CD14-positive monocyte (primary cell): Measurements from ENCODE around the gene METTL22. TPM values are rescaled to one million over a fixed set of nuclear protein-coding genes. Genes with fewer than 3 reads are reported as not detected.

Experiments
- DNase-seq, 3 donors: peaks; one replicate each; pipeline ENCODE4 v3.0.0-alpha.2; 2011 to 2022
- H2AFZ ChIP-seq: 2 replicates; pipeline ENCODE4 v1.6.0; 2012; ENCODE audit warnings: mild to moderate bottlenecking, low read depth, low read length, inconsistent platforms; ENCODE audit not compliant: insufficient read depth, poor library complexity, severe bottlenecking
- H3K27ac ChIP-seq, 2 donors: 1 replicate in 1 of 2; 2 replicates in 1 of 2; pipeline ENCODE4 v1.5.1; 2012 to 2013; ENCODE audit warnings: low read length in 2 of 2, control low read depth in 1 of 2, inconsistent platforms in 1 of 2, low read depth in 1 of 2, mild to moderate bottlenecking in 1 of 2
- H3K27me3 ChIP-seq, 2 donors: one replicate each; pipeline versions ENCODE4 v1.6.0 to v1.6.1; 2011 to 2013; ENCODE audit warnings: low read length in 2 of 2; ENCODE audit not compliant: control insufficient read depth in 2 of 2, insufficient read depth in 2 of 2
- H3K36me3 ChIP-seq, 2 donors: replicated peaks in 1 of 2; 1 replicate in 1 of 2; 2 replicates in 1 of 2; pipeline versions ENCODE4 v1.5.1 to v1.6.1; 2012 to 2013; ENCODE audit warnings: low read length in 2 of 2, control low read depth in 1 of 2, inconsistent platforms in 1 of 2, mild to moderate bottlenecking in 1 of 2; ENCODE audit not compliant: insufficient read depth in 2 of 2, control insufficient read depth in 1 of 2
- H3K4me1 ChIP-seq, 2 donors: 1 replicate in 1 of 2; 2 replicates in 1 of 2; pipeline versions ENCODE4 v1.5.1 to v1.6.1; 2012 to 2013; ENCODE audit warnings: low read length in 2 of 2, control low read depth in 1 of 2, inconsistent platforms in 1 of 2, mild to moderate bottlenecking in 1 of 2, moderate library complexity in 1 of 2; ENCODE audit not compliant: insufficient read depth in 2 of 2, control insufficient read depth in 1 of 2
- H3K4me2 ChIP-seq: replicated peaks from 2 replicates; pipeline ENCODE3; 2012; ENCODE audit warnings: low read length, moderate library complexity, mild to moderate bottlenecking; ENCODE audit not compliant: poor library complexity, severe bottlenecking; ENCODE audit errors: extremely low read depth
- H3K4me3 ChIP-seq, 3 experiments: fragments of 200-600 bp in 1 of 3; sonication (generic) in 1 of 3; replicated peaks in 1 of 3; 1 replicate in 2 of 3; 2 replicates in 1 of 3; pipeline ENCODE4 v1.5.1; 2011 to 2013; ENCODE audit warnings: low read length in 3 of 3, mild to moderate bottlenecking in 3 of 3, control low read depth in 2 of 3, low read depth in 2 of 3, inconsistent platforms in 1 of 3, moderate library complexity in 1 of 3
- H3K79me2 ChIP-seq: 2 replicates; pipeline ENCODE4 v1.6.0; 2012; ENCODE audit warnings: mild to moderate bottlenecking, control low read depth, inconsistent platforms, low read length, moderate library complexity; ENCODE audit not compliant: insufficient read depth
- H3K9ac ChIP-seq: 2 replicates; pipeline ENCODE4 v1.6.0; 2017; ENCODE audit warnings: low read length, mild to moderate bottlenecking; ENCODE audit not compliant: insufficient read depth, poor library complexity, severe bottlenecking
- H3K9me3 ChIP-seq, 2 donors: replicated peaks in 1 of 2; 1 replicate in 1 of 2; 2 replicates in 1 of 2; pipeline versions ENCODE4 v1.5.1 to v1.6.1; 2012 to 2013; ENCODE audit warnings: low read length in 2 of 2, control low read depth in 1 of 2; ENCODE audit not compliant: control insufficient read depth in 1 of 2, insufficient read depth in 1 of 2
- H4K20me1 ChIP-seq: 2 replicates; pipeline ENCODE4 v1.6.0; 2012; ENCODE audit warnings: mild to moderate bottlenecking, low read length, control low read depth, moderate library complexity; ENCODE audit not compliant: insufficient read depth
- H3K27ac Mint-ChIP-seq, 7 donors: one replicate each; pipeline ENCODE4 v1.8.0; 2020; ENCODE audit warnings: mild to moderate bottlenecking in 7 of 7, mixed read lengths in 7 of 7, moderate library complexity in 6 of 7, inconsistent platforms in 2 of 7
- H3K27me3 Mint-ChIP-seq, 3 donors: one replicate each; pipeline ENCODE4 v1.8.0; 2021 to 2022; ENCODE audit warnings: low read depth in 3 of 3, mild to moderate bottlenecking in 3 of 3, mixed read lengths in 3 of 3, moderate library complexity in 3 of 3, inconsistent platforms in 1 of 3
- H3K36me3 Mint-ChIP-seq, 2 donors: one replicate each; pipeline ENCODE4 v1.8.0; 2020; ENCODE audit warnings: mixed read lengths in 2 of 2, inconsistent platforms in 1 of 2, mild to moderate bottlenecking in 1 of 2
- H3K4me1 Mint-ChIP-seq: one replicate; pipeline ENCODE4 v1.8.0; 2020; ENCODE audit warnings: mild to moderate bottlenecking, mixed read lengths
- H3K4me3 Mint-ChIP-seq, 2 donors: one replicate each; pipeline ENCODE4 v1.8.0; 2020; ENCODE audit warnings: mild to moderate bottlenecking in 2 of 2, mixed read lengths in 2 of 2, moderate library complexity in 1 of 2
- H3K9me3 Mint-ChIP-seq, 7 donors: one replicate each; pipeline ENCODE4 v1.8.0; 2020 to 2022; ENCODE audit warnings: mixed read lengths in 7 of 7, mild to moderate bottlenecking in 6 of 7, moderate library complexity in 6 of 7, inconsistent platforms in 2 of 7
- WGBS: methylation state at CpG from one replicate; pipeline ENCODE4 v1.1.5; 2013; ENCODE audit warnings: missing lambda C conversion rate; ENCODE audit not compliant: insufficient coverage; 5-methylcytosine and 5-hydroxymethylcytosine counted together
- intact Hi-C, 2 donors: fragments of 100-400 bp; cut with micrococcal nuclease; formaldehyde crosslinking; loops; one replicate each; pipeline versions ENCODE4 v1.15.0 to v1.15.1; 2023
- polyA plus RNA-seq, 3 donors: library from polyadenylated mRNA; depleted of rRNA in 1 of 3; unstranded in 2 of 3; stranded (reverse) in 1 of 3; fragments of 300-500 nt in 2 of 3; fragments of >200 nt in 1 of 3; fragmentation: Illumina TruSeq in 2 of 3; gene quantifications; 1 replicate in 2 of 3; 2 replicates in 1 of 3; pipeline ENCODE4 v1.2.3, GENCODE V29; 2012 to 2021
- TF ChIP-seq, protein P1 (sequence below): fragments of 200-600 bp; IDR thresholded peaks from one replicate; pipeline ENCODE4 v1.8.0; 2022; ENCODE audit warnings: antibody characterized with exemption, mild to moderate bottlenecking

METTL22 gene
- polyA plus RNA-seq, 3 donors, result 36.0 to 44.0 (median 38.9) TPM

DNA sequence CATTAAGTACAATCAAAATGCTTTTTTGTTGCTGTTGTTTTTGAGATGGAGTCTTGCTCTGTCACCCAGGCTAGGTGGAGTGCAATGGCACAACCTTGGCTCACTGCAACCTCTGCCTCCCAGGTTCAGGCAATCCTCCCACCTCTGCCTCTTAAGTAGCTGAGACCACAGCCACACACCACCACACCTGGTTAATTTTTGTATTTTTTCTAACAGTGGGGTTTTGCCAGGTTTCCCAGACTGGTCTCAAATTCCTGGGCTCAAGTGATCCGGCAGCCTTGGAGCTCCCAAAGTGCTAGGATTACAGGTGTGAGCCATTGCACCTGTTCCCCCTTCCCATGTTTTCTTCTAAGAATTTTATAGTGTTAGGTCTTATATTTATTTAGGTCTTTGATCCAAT is 48.0 kb downstream of the METTL22 start:
- Histone ChIP-seq H3K9me3 (no peaks in the 10 kb centered on the region), H3K27ac (no peak overlapping the region), H2AFZ (no peak overlapping the region), H3K36me3 (peaks cover 39 to 61% of the 10 kb centered on the region in 2 donors), H4K20me1 (no peaks in the 10 kb centered on the region), H3K4me3 (no peak overlapping the region), H3K27me3 (no peaks in the 10 kb centered on the region), H3K9ac (no peak overlapping the region), H3K79me2 (no peaks in the 10 kb centered on the region), H3K4me2 (no peak overlapping the region), H3K4me1 (peaks cover 4 to 5% of the 10 kb centered on the region in 2 donors)
- Mint-ChIP-seq H3K4me3 (no peak overlapping the region), H3K27ac (no peak overlapping the region), H3K27me3 (no peaks in the 10 kb centered on the region), H3K4me1 (peaks cover 7% of the 10 kb centered on the region), H3K9me3 (peaks cover 0 to 5% (median 0%) of the 10 kb centered on the region in 7 donors), H3K36me3 (peaks cover 57 to 64% of the 10 kb centered on the region in 2 donors)
- TF ChIP-seq, protein P1, sequence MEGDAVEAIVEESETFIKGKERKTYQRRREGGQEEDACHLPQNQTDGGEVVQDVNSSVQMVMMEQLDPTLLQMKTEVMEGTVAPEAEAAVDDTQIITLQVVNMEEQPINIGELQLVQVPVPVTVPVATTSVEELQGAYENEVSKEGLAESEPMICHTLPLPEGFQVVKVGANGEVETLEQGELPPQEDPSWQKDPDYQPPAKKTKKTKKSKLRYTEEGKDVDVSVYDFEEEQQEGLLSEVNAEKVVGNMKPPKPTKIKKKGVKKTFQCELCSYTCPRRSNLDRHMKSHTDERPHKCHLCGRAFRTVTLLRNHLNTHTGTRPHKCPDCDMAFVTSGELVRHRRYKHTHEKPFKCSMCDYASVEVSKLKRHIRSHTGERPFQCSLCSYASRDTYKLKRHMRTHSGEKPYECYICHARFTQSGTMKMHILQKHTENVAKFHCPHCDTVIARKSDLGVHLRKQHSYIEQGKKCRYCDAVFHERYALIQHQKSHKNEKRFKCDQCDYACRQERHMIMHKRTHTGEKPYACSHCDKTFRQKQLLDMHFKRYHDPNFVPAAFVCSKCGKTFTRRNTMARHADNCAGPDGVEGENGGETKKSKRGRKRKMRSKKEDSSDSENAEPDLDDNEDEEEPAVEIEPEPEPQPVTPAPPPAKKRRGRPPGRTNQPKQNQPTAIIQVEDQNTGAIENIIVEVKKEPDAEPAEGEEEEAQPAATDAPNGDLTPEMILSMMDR, result no peak
- intact Hi-C loops, result loop anchor here in 1 of 2 donors (5.0 kb wide), 1 partner anchor 123 kb away; no protein-coding TSS in a partner anchor
- DNase-seq, result no peak
- WGBS, result 40% methylated on average over 1 of the region's 1 CpG

DNA sequence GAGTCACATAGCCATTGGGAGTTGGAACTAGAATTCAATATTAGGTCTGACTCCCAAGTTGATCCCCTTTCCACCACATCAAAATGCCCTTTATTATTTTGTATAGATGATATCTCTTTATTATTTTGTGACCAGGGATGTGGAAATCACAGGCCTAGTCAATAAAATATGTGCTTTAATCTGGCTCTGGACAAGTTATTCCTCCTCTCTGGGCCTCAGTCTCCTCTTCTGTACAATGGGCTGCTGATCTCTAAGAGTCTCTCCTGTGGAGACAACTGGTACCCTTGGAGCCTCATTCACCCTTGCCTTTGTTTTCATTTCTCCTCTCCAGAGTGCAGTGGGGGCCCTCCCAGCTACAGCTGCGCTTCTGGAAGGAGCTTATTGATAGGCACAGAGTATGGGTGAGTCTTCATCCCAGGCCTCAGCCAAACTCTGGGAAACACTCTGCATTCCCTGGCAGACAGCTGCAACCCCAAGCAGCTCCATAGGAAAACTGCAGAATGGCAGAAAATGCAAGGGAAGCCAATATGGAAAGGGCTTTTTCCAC is 48.6 kb downstream of the METTL22 start:
- intact Hi-C loops, result loop anchor here (5.0 to 10.0 kb wide), 4 partner anchors 38 to 195 kb away; partner anchors contain the start of genes CARHSP1 (in 1 of the 2), PMM2 (in 1 of the 2) and TMEM186 (in 1 of the 2)
- H3K79me2 ChIP-seq, result no peaks in the 10 kb centered on the region
- no peak overlapping the region for H3K9ac ChIP-seq
- H3K4me1 Mint-ChIP-seq, result peaks cover 12% of the 10 kb centered on the region
- 80% methylated on average over 1 of the region's 1 CpG for WGBS
- no peak for DNase-seq
- peaks cover 0 to 2% (median 2%) of the 10 kb centered on the region in 3 donors for H3K27me3 Mint-ChIP-seq
- H3K9me3 ChIP-seq, result no peaks in the 10 kb centered on the region
- no peak overlapping the region for H3K4me3 Mint-ChIP-seq
- H3K36me3 ChIP-seq, result peaks cover 33 to 55% of the 10 kb centered on the region in 2 donors
- H3K36me3 Mint-ChIP-seq, result peaks cover 51 to 58% of the 10 kb centered on the region in 2 donors
- H3K27ac ChIP-seq, result no peak overlapping the region
- peaks cover 0 to 5% (median 0%) of the 10 kb centered on the region in 7 donors for H3K9me3 Mint-ChIP-seq
- TF ChIP-seq, protein P1, result no peak
- no peak overlapping the region for H3K4me2 ChIP-seq
- no peaks in the 10 kb centered on the region for H4K20me1 ChIP-seq
- H3K4me3 ChIP-seq, result no peak overlapping the region
- no peak overlapping the region for H2AFZ ChIP-seq
- peaks cover 0 to 3% of the 10 kb centered on the region in 2 donors for H3K27me3 ChIP-seq
- no peak overlapping the region for H3K27ac Mint-ChIP-seq
- H3K4me1 ChIP-seq, result peaks cover 10 to 11% of the 10 kb centered on the region in 2 donors
